Choroid plexus epithelial cell (primary cell): Measurements from ENCODE around the gene TAAR5.
"Not testable (repeated sequence)": the region's sequence is repeated elsewhere in the genome, so short reads cannot be mapped to it uniquely, and the experiment has no call there.

Experiments used
- DNase-seq: peaks from one replicate; pipeline ENCODE4 v3.0.0-alpha.2; 2010; ENCODE audit warnings: low read depth
- H3K4me3 ChIP-seq: 2 replicates; pipeline ENCODE4 v1.5.1; 2011; ENCODE audit warnings: low read depth, mild to moderate bottlenecking, control low read depth, low read length, moderate library complexity
- CTCF ChIP-seq: conservative IDR thresholded peaks from 2 replicates; pipeline ENCODE4 v1.5.1; 2011; ENCODE audit warnings: low read depth, mild to moderate bottlenecking, control low read depth, inconsistent platforms, low read length, moderate library complexity

The TAAR5 gene

GRCh38 chr6:132616677-132617076, 27.1 kb upstream of the TAAR5 start:
- TF ChIP-seq CTCF, result no peak
- H3K4me3 ChIP-seq, result no peak overlapping the region
- no peak for DNase-seq

GRCh38 chr6:132614554-132614953, 25.0 kb upstream of the TAAR5 start:
- DNase-seq, result no peak
- no peak overlapping the region for H3K4me3 ChIP-seq
- TF ChIP-seq CTCF, result no peak

- DNase-seq, result no peak
- H3K4me3 ChIP-seq, result no peak overlapping the region
- no peak for TF ChIP-seq CTCF
Measured at GRCh38 chr6:132612449-132613108, 23.0 kb upstream of the TAAR5 start.

- DNase-seq, result no peak
- no peak overlapping the region for H3K4me3 ChIP-seq
- TF ChIP-seq CTCF, result no peak
Measured at GRCh38 chr6:132611616-132612015, 22.1 kb upstream of the TAAR5 start.

- no peak for TF ChIP-seq CTCF
- no peak for DNase-seq
- no peak overlapping the region for H3K4me3 ChIP-seq
Measured at GRCh38 chr6:132607544-132608233, 18.1 kb upstream of the TAAR5 start.

- no peak for TF ChIP-seq CTCF
- no peak overlapping the region for H3K4me3 ChIP-seq
- no peak for DNase-seq
Measured at GRCh38 chr6:132604635-132605152, 15.2 kb upstream of the TAAR5 start.

- DNase-seq, H3K4me3 ChIP-seq: not testable (repeated sequence)
Measured at GRCh38 chr6:132600900-132601299, 11.4 kb upstream of the TAAR5 start.
